GM10266 (cell line): ENCODE results near the gene COP1.

Experiments
- DNase-seq: peaks from one replicate; pipeline ENCODE4 v3.0.0; 2012; ENCODE audit errors: extremely low spot score
- CTCF ChIP-seq: IDR thresholded peaks from 2 replicates; pipeline ENCODE4 v1.5.1; 2012; ENCODE audit warnings: mild to moderate bottlenecking, low read depth; ENCODE audit not compliant: control insufficient read depth, insufficient read depth; ENCODE audit errors: missing control alignments

The COP1 gene

GRCh38 chr1:176183618-176184017, 23.5 kb downstream of the COP1 start:
- no peak for TF ChIP-seq CTCF
- no peak for DNase-seq

GRCh38 chr1:176178316-176178715, 28.8 kb downstream of the COP1 start:
- no peak for TF ChIP-seq CTCF
- DNase-seq = no peak

- no peak for TF ChIP-seq CTCF
- DNase-seq = peak; percentile 16
Measured at GRCh38 chr1:176177764-176178163, 29.3 kb downstream of the COP1 start.

- no peak for DNase-seq
Measured at GRCh38 chr1:176174108-176174507, 33.0 kb downstream of the COP1 start.

GRCh38 chr1:176172215-176172614, 34.9 kb downstream of the COP1 start:
- DNase-seq = no peak

More at GRCh38 chr1:176174108-176174507, 33.0 kb downstream of the COP1 start:
- no peak for TF ChIP-seq CTCF

GRCh38 chr1:176167210-176167609, 39.9 kb downstream of the COP1 start:
- no peak for DNase-seq
- no peak for TF ChIP-seq CTCF

More at GRCh38 chr1:176172215-176172614, 34.9 kb downstream of the COP1 start:
- TF ChIP-seq CTCF = no peak

GRCh38 chr1:176165573-176165972, 41.5 kb downstream of the COP1 start:
- no peak for DNase-seq
- TF ChIP-seq CTCF = no peak
